PC-3 (cell line): Measurements from ENCODE around the gene TEDDM1. TPM values are rescaled to one million over a fixed set of nuclear protein-coding genes. Genes with fewer than 3 reads are reported as not detected.

Experiments
- ATAC-seq: fragments of 200-7000 bp; cut with Tn5 transposase; 2 replicates; pipeline ENCODE4 v1.9.1; 2020; ENCODE audit warnings: mild to moderate bottlenecking, moderate library complexity
- BruUV-seq: library from RNA; stranded (reverse); fragments of 400-500 nt; replicated peaks from 2 replicates; lab custom pipeline; 2021; lab: Mats Ljungman, UMichigan
- CTCF ChIA-PET: fragments of 300-600 bp; sonication (Branson Sonifier 250); formaldehyde crosslinking; loops from one replicate; lab custom pipeline; 2022; ENCODE audit warnings: antibody characterized with exemption; lab: Charles Lee
- POLR2A ChIA-PET: fragments of 300-600 bp; sonication (Branson Sonifier 250); formaldehyde crosslinking; loops from one replicate; lab custom pipeline; 2022; ENCODE audit warnings: antibody characterized with exemption; ENCODE audit not compliant: unreplicated experiment; lab: Charles Lee
- DNase-seq: peaks from one replicate; pipeline ENCODE4 v3.0.0-alpha.2; 2015
- H2AFZ ChIP-seq: fragments of 300-600 bp; sonication (generic); 2 replicates; pipeline ENCODE4 v1.6.0; 2016; ENCODE audit warnings: antibody characterized with exemption, low read length
- H3F3A ChIP-seq: fragments of 300-600 bp; sonication (generic); one replicate; pipeline ENCODE4 v1.6.0; 2017; ENCODE audit warnings: antibody characterized with exemption, low read length, control low read depth, mild to moderate bottlenecking; ENCODE audit not compliant: unreplicated experiment
- H3K27ac ChIP-seq: fragments of 300-600 bp; sonication (generic); 2 replicates; pipeline ENCODE4 v1.5.1; 2016; ENCODE audit warnings: mild to moderate bottlenecking, low read length
- H3K27me3 ChIP-seq: fragments of 300-600 bp; sonication (generic); 2 replicates; pipeline ENCODE4 v1.6.1; 2016; ENCODE audit warnings: low read length, mixed read lengths
- H3K36me3 ChIP-seq: fragments of 300-600 bp; sonication (generic); 2 replicates; pipeline ENCODE4 v1.6.1; 2016; ENCODE audit warnings: low read depth, mixed run types, low read length, mixed read lengths
- H3K4me1 ChIP-seq: fragments of 300-600 bp; sonication (generic); 2 replicates; pipeline ENCODE4 v1.5.1; 2016; ENCODE audit warnings: low read length; ENCODE audit not compliant: insufficient read depth
- H3K4me2 ChIP-seq: fragments of 300-600 bp; sonication (generic); 2 replicates; pipeline ENCODE4 v1.6.0; 2016; ENCODE audit warnings: low read length
- H3K4me3 ChIP-seq: fragments of 300-600 bp; sonication (generic); 2 replicates; pipeline ENCODE4 v1.5.1; 2016; ENCODE audit warnings: mild to moderate bottlenecking, low read length, mixed read lengths
- H3K79me2 ChIP-seq: fragments of 300-600 bp; sonication (generic); 2 replicates; pipeline ENCODE4 v1.6.1; 2017; ENCODE audit warnings: low read length, mixed read lengths
- H3K9ac ChIP-seq: fragments of 300-600 bp; sonication (generic); 2 replicates; pipeline ENCODE4 v1.6.0; 2016; ENCODE audit warnings: mild to moderate bottlenecking, low read length
- H3K9me2 ChIP-seq: fragments of 300-600 bp; sonication (generic); replicated peaks from 2 replicates; pipeline ENCODE4 v1.6.1; 2016; ENCODE audit warnings: mixed run types, low read length, mixed read lengths
- H3K9me3 ChIP-seq: fragments of 300-600 bp; sonication (generic); 2 replicates; pipeline ENCODE4 v1.6.1; 2016; ENCODE audit warnings: low read length, mixed read lengths
- H4K20me1 ChIP-seq: fragments of 300-600 bp; sonication (generic); 2 replicates; pipeline ENCODE4 v1.6.1; 2016; ENCODE audit warnings: low read length, mixed read lengths
- EZH2 ChIP-seq: fragments of 300-600 bp; sonication (generic); IDR thresholded peaks from one replicate; pipeline ENCODE4 v1.6.1; 2017; ENCODE audit warnings: antibody characterized with exemption, mild to moderate bottlenecking, low read length; ENCODE audit not compliant: unreplicated experiment
- EZH2phosphoT487 ChIP-seq: fragments of 300-600 bp; sonication (generic); IDR thresholded peaks from 2 replicates; pipeline ENCODE4 v1.6.1; 2018; ENCODE audit warnings: mild to moderate bottlenecking, antibody characterized with exemption, low read length, borderline replicate concordance
- intact Hi-C: fragments of 100-400 bp; cut with micrococcal nuclease; formaldehyde crosslinking; loops from 2 replicates; pipeline ENCODE4 v1.9.0; 2023
- total RNA-seq: library from RNA; depleted of rRNA; stranded (reverse); fragments of >200 nt; gene quantifications from 2 replicates; pipeline ENCODE4 v1.2.3, GENCODE V29; 2014
- TF ChIP-seq, protein P1 (sequence below): fragments of 300-600 bp; sonication (generic); conservative IDR thresholded peaks from 2 replicates; pipeline ENCODE4 v1.5.1; 2017; ENCODE audit warnings: antibody characterized with exemption, low read depth, mild to moderate bottlenecking, low read length

TEDDM1 gene
- total RNA-seq, 1 experiment from 2014 or later, result not detected

DNA sequence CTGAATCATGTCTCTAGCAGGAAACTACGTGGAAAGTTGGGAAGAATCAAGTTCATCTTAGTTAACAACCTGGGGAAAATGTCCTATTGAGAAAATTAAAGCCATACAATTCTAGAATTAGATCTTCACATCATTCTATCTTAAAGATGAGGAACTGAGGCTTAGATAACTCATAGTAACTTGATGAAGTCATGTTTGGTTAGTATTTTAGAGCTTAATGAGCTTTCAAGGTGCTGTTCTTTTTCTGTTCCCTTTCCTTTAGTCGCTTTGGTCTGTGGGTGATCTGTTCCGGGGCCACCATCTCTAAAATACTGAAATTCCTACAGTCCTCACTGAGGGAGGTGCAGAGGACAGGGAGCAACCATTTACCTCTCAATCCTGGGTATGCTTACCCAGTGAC lies 4.6 kb downstream of the TEDDM1 start:
- H3K36me3 ChIP-seq, result no peaks in the 10 kb centered on the region
- no peaks in the 10 kb centered on the region for H3K9me3 ChIP-seq
- no peak overlapping the region for H3K4me2 ChIP-seq
- DNase-seq (no peak), ATAC-seq (no peak)
- no peaks in the 10 kb centered on the region for H4K20me1 ChIP-seq
- no peak overlapping the region for H2AFZ ChIP-seq
- no peaks in the 10 kb centered on the region for H3K9me2 ChIP-seq
- peaks cover 21% of the 10 kb centered on the region for H3K4me1 ChIP-seq
- no peak overlapping the region for H3K4me3 ChIP-seq
- no peaks in the 10 kb centered on the region for H3F3A ChIP-seq
- no peaks in the 10 kb centered on the region for H3K27me3 ChIP-seq
- CTCF ChIA-PET, result interaction anchor here (1.4 kb wide), 1 partner anchor 311 kb away, joined by 4 read pairs; no protein-coding TSS in a partner anchor
- peaks cover 6% of the 10 kb centered on the region for H3K79me2 ChIP-seq
- H3K27ac ChIP-seq, result no peak overlapping the region
- intact Hi-C loops, result loop anchor here (1.0 to 2.0 kb wide), 4 partner anchors 75 to 311 kb away; no protein-coding TSS in a partner anchor
- TF ChIP-seq, protein P1, sequence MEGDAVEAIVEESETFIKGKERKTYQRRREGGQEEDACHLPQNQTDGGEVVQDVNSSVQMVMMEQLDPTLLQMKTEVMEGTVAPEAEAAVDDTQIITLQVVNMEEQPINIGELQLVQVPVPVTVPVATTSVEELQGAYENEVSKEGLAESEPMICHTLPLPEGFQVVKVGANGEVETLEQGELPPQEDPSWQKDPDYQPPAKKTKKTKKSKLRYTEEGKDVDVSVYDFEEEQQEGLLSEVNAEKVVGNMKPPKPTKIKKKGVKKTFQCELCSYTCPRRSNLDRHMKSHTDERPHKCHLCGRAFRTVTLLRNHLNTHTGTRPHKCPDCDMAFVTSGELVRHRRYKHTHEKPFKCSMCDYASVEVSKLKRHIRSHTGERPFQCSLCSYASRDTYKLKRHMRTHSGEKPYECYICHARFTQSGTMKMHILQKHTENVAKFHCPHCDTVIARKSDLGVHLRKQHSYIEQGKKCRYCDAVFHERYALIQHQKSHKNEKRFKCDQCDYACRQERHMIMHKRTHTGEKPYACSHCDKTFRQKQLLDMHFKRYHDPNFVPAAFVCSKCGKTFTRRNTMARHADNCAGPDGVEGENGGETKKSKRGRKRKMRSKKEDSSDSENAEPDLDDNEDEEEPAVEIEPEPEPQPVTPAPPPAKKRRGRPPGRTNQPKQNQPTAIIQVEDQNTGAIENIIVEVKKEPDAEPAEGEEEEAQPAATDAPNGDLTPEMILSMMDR, result no peak
- TF ChIP-seq EZH2, result no peak
- no peak for TF ChIP-seq EZH2phosphoT487
- no peak overlapping the region for H3K9ac ChIP-seq
- no TSS peak for BruUV-seq
- POLR2A ChIA-PET, result no interaction called here

DNA sequence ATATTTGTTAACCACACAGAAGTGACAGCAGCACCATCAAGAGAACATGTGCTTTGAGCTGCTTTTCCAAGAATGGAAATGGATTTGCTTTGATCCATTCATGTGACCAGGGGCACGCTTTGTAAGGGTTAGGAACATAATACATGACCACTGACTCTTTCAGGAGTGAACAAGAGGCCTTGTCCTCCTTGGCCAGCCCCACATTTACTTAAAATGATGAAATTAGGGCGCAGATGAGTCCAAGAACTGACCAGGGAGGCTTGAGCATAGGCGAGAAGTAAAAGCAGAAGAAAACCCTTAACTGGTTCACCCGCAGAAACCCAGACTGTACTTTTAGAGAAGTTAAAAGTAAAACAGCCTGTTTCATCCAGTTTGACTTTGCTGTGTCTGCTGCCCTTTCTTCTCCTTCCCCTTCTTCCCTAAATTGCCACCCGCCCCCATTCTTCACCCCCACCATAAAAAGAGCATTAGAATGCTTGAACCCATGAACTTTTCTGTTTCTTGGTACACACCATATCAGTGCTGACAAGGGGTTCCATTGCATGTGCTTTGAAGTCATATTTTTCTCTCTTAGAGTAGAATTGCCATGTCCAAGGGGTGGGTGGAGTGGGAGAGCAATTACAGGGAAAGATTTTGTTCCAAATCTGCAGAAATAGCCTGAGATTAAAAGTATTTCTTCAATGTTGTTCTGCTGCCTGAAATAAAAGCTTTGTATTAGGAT lies 6.3 kb downstream of the TEDDM1 start:
- no peak overlapping the region for H3K4me2 ChIP-seq
- no peak for ATAC-seq
- no peak for DNase-seq
- no peak overlapping the region for H2AFZ ChIP-seq
- no peaks in the 10 kb centered on the region for H3K36me3 ChIP-seq
- ChIA-PET POLR2A (no interaction called here), CTCF (interaction anchor here (0.5 to 0.6 kb wide), 2 partner anchors 92 to 104 kb away, joined by 4 to 5 read pairs; no protein-coding TSS in a partner anchor)
- no peaks in the 10 kb centered on the region for H3F3A ChIP-seq
- H3K9ac ChIP-seq, result no peak overlapping the region
- H4K20me1 ChIP-seq, result peaks cover 16% of the 10 kb centered on the region
- H3K4me3 ChIP-seq, result no peak overlapping the region
- no peaks in the 10 kb centered on the region for H3K9me2 ChIP-seq
- no TSS peak for BruUV-seq
- no peaks in the 10 kb centered on the region for H3K27me3 ChIP-seq
- no peaks in the 10 kb centered on the region for H3K9me3 ChIP-seq
- no peak overlapping the region for H3K27ac ChIP-seq
- intact Hi-C loops, result loop anchor here (5.0 kb wide), 1 partner anchor 92 kb away; no protein-coding TSS in a partner anchor
- peaks cover 23% of the 10 kb centered on the region for H3K79me2 ChIP-seq
- TF ChIP-seq EZH2, result no peak
- TF ChIP-seq, protein P1, result no peak
- no peak for TF ChIP-seq EZH2phosphoT487
- H3K4me1 ChIP-seq, result peaks cover 24% of the 10 kb centered on the region
